ENCODE results near the gene ACSF3.

The ACSF3 gene

GRCh38 chr16:89111263-89111662 lies 17.6 kb downstream of the ACSF3 start:
- no peak for ATAC-seq
- TF ChIP-seq GLIS3 (CRISPR knock-in tag; IDR thresholded peaks at IDR 0.05): no peak
- no peak for TF ChIP-seq ZNF565 (CRISPR knock-in tag; conservative IDR thresholded peaks at IDR 0.05; ENCODE audit: low read depth)
- TF ChIP-seq ESRRG (CRISPR knock-in tag; IDR thresholded peaks at IDR 0.05): no peak
- no peak for TF ChIP-seq PPARA (CRISPR knock-in tag; IDR thresholded peaks at IDR 0.05; ENCODE audit: borderline replicate concordance)
- no peak for TF ChIP-seq ZNF8 (CRISPR knock-in tag; IDR thresholded peaks at IDR 0.05)
- TF ChIP-seq RARB (CRISPR knock-in tag; IDR thresholded peaks at IDR 0.05): no peak
- TF ChIP-seq BACH2 (CRISPR knock-in tag; IDR thresholded peaks at IDR 0.05; ENCODE audit: borderline replicate concordance): no peak
- TF ChIP-seq POU6F1 (CRISPR knock-in tag; IDR thresholded peaks at IDR 0.05; ENCODE audit: borderline replicate concordance, low read depth): no peak
- TF ChIP-seq CSRNP3 (CRISPR knock-in tag; IDR thresholded peaks at IDR 0.05): no peak

- TF ChIP-seq POU6F1 (CRISPR knock-in tag; IDR thresholded peaks at IDR 0.05; ENCODE audit: borderline replicate concordance, low read depth) (no peak), SNAI2 (CRISPR knock-in tag; IDR thresholded peaks at IDR 0.05) (no peak), TSHZ2 (CRISPR knock-in tag; IDR thresholded peaks at IDR 0.05) (no peak), ESRRG (CRISPR knock-in tag; IDR thresholded peaks at IDR 0.05) (no peak), ZNF70 (CRISPR knock-in tag; IDR thresholded peaks at IDR 0.05) (no peak), GLIS3 (CRISPR knock-in tag; IDR thresholded peaks at IDR 0.05) (no peak), CSRNP3 (CRISPR knock-in tag; IDR thresholded peaks at IDR 0.05) (no peak), PATZ1 (CRISPR knock-in tag; IDR thresholded peaks at IDR 0.05; ENCODE audit: borderline replicate concordance) (no peak), ISL1 (CRISPR knock-in tag; IDR thresholded peaks at IDR 0.05) (no peak), ZFP30 (CRISPR knock-in tag; IDR thresholded peaks at IDR 0.05) (no peak), BACH2 (CRISPR knock-in tag; IDR thresholded peaks at IDR 0.05; ENCODE audit: borderline replicate concordance) (no peak), CSDC2 (CRISPR knock-in tag; IDR thresholded peaks at IDR 0.05) (no peak), PPARA (CRISPR knock-in tag; IDR thresholded peaks at IDR 0.05; ENCODE audit: borderline replicate concordance) (no peak), ZFP3 (CRISPR knock-in tag; IDR thresholded peaks at IDR 0.05) (no peak), ZNF565 (CRISPR knock-in tag; conservative IDR thresholded peaks at IDR 0.05; ENCODE audit: low read depth) (no peak), ARNTL (CRISPR knock-in tag; IDR thresholded peaks at IDR 0.05; ENCODE audit: borderline replicate concordance, low read depth) (no peak), TOX (CRISPR knock-in tag; IDR thresholded peaks at IDR 0.05; ENCODE audit: borderline replicate concordance) (no peak), RARB (CRISPR knock-in tag; IDR thresholded peaks at IDR 0.05) (no peak), ZC3H10 (CRISPR knock-in tag; IDR thresholded peaks at IDR 0.05) (no peak), ZNF8 (CRISPR knock-in tag; IDR thresholded peaks at IDR 0.05) (no peak)
- no peak for ATAC-seq
These were observed 18.9 kb downstream of the ACSF3 start for GRCh38 chr16:89112377-89113151.

All from SK-N-SH treated with all-trans-retinoic acid at 6 μM for 48 hours (cell line).